Stimulated activated CD4-positive, alpha-beta T cell treated with anti-CD3 and anti-CD28 coated beads, Interleukin-4, amount 100 ng/mL, for 24 hours (primary cell): ENCODE measurements around the gene TPX2.

Experiments
- DNase-seq: peaks from one replicate; pipeline ENCODE4 v3.0.0-alpha.2; 2020

Gene TPX2

GRCh38 chr20:31836853-31837608 is 97.9 kb downstream of the TPX2 start:
- no peak for DNase-seq

GRCh38 chr20:31837896-31838397 is 98.9 kb downstream of the TPX2 start:
- no peak for DNase-seq

- DNase-seq: no peak
These were observed 99.7 kb downstream of the TPX2 start for GRCh38 chr20:31838646-31839292.

GRCh38 chr20:31839782-31840487 is 100.8 kb downstream of the TPX2 start:
- no peak for DNase-seq

- no peak for DNase-seq
These were observed 102.1 kb downstream of the TPX2 start for GRCh38 chr20:31840906-31841816.

GRCh38 chr20:31841928-31842327 is 102.8 kb downstream of the TPX2 start:
- no peak for DNase-seq

- no peak for DNase-seq
These were observed 103.5 kb downstream of the TPX2 start for GRCh38 chr20:31842471-31843157.

- DNase-seq: no peak
These were observed 104.2 kb downstream of the TPX2 start for GRCh38 chr20:31843288-31843687.

GRCh38 chr20:31843881-31844280 is 104.8 kb downstream of the TPX2 start:
- DNase-seq: no peak

- DNase-seq: no peak
These were observed 105.7 kb downstream of the TPX2 start for GRCh38 chr20:31844737-31845299.

GRCh38 chr20:31845300-31845863 is 106.3 kb downstream of the TPX2 start, which contains the start of gene FOXS1:
Gene FOXS1 (minus strand): TSS chr20:31845604. CDS start chr20:31845542, 62 bp downstream.
- no peak for DNase-seq

- no peak for DNase-seq
These were observed 107.7 kb downstream of the TPX2 start for GRCh38 chr20:31846793-31847138.

GRCh38 chr20:31848088-31848999 is 109.3 kb downstream of the TPX2 start:
- no peak for DNase-seq

- no peak for DNase-seq
These were observed 110.3 kb downstream of the TPX2 start for GRCh38 chr20:31849306-31849930.
